Esophagus muscularis mucosa (tissue), 3 donors: Measurements from ENCODE around the gene ETFA.

Experiments used
- CTCF ChIP-seq, 3 experiments: fragments of 200-600 bp in 2 of 3; fragments of 450-650 bp in 1 of 3; sonication (generic) in 2 of 3; IDR thresholded peaks; one replicate each; pipeline ENCODE4 v1.5.1; 2017 to 2019; ENCODE audit warnings: antibody characterized with exemption in 3 of 3, mild to moderate bottlenecking in 2 of 3, moderate library complexity in 1 of 3
- POLR2A ChIP-seq: fragments of 450-650 bp; IDR thresholded peaks from one replicate; pipeline ENCODE4 v1.6.1; 2017; ENCODE audit warnings: antibody characterized with exemption, moderate library complexity, mild to moderate bottlenecking, low read depth
- POLR2AphosphoS5 ChIP-seq, 2 donors: sonication (generic); formaldehyde crosslinking; IDR thresholded peaks; one replicate each; pipeline ENCODE4 v1.6.1; 2017; ENCODE audit warnings: antibody characterized with exemption in 2 of 2

GRCh38 chr15:76217882-76218217 lies 93.4 kb downstream of the ETFA start:
- TF ChIP-seq CTCF (IDR thresholded peaks at IDR 0.05) (no peak), POLR2A (no peak), POLR2AphosphoS5 (IDR thresholded peaks at IDR 0.05) (no peak)
